ACC112 (cell line): ENCODE results near the gene EID2.

Experiments used
- H2AFZ ChIP-seq: fragments of 200-600 bp; sonication (generic); one replicate; pipeline ENCODE4 v1.6.0; 2017; ENCODE audit warnings: antibody characterized with exemption, low read length; ENCODE audit not compliant: unreplicated experiment
- H3K27ac ChIP-seq: fragments of 200-600 bp; sonication (generic); 2 replicates; pipeline ENCODE4 v1.5.1; 2014; ENCODE audit warnings: low read depth, mild to moderate bottlenecking, antibody characterized with exemption, low read length, moderate library complexity
- H3K27me3 ChIP-seq: fragments of 200-600 bp; sonication (generic); 2 replicates; pipeline ENCODE4 v1.6.1; 2014; ENCODE audit warnings: mild to moderate bottlenecking, antibody characterized with exemption, low read length, moderate library complexity, mixed read lengths; ENCODE audit not compliant: insufficient read depth
- H3K36me3 ChIP-seq: fragments of 200-600 bp; sonication (generic); 2 replicates; pipeline ENCODE4 v1.6.1; 2016; ENCODE audit warnings: mild to moderate bottlenecking, antibody characterized with exemption, low read length, moderate library complexity, mixed read lengths; ENCODE audit not compliant: insufficient read depth
- H3K4me1 ChIP-seq: fragments of 200-600 bp; sonication (generic); one replicate; pipeline ENCODE4 v1.6.1; 2016; ENCODE audit warnings: low read length, mixed read lengths; ENCODE audit not compliant: insufficient read depth, unreplicated experiment, control insufficient read depth
- H3K4me3 ChIP-seq: fragments of 200-600 bp; sonication (generic); 2 replicates; pipeline ENCODE4 v1.5.1; 2014; ENCODE audit warnings: mild to moderate bottlenecking, low read depth, low read length
- H3K79me2 ChIP-seq: fragments of 200-600 bp; sonication (generic); one replicate; pipeline ENCODE4 v1.6.0; 2016; ENCODE audit warnings: low read length; ENCODE audit not compliant: control insufficient read depth, unreplicated experiment, insufficient read depth

The EID2 gene

DNA sequence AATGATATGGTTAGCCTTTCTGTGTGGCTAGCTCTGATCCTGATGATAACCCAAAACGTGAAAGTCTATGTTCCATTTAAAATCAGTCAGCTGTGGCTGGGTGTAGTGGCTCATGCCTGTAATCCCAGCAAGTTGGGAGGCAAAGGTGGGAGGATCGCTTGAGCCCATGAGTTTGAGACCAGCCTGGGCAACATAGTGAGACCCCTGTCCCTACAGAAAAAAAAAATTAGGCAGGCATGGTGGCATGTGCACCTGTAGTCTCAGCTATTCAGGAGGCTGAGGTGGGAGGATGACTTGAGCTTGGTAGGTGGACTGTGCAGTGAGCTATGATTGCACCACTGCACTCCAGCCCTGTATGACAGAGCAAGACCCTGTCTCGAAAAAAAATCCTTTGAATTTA, 6.2 kb downstream of the EID2 start:
- H3K79me2 ChIP-seq, result peaks cover 21% of the 10 kb centered on the region
- no peaks in the 10 kb centered on the region for H3K27me3 ChIP-seq
- H3K27ac ChIP-seq, result no peak overlapping the region

DNA sequence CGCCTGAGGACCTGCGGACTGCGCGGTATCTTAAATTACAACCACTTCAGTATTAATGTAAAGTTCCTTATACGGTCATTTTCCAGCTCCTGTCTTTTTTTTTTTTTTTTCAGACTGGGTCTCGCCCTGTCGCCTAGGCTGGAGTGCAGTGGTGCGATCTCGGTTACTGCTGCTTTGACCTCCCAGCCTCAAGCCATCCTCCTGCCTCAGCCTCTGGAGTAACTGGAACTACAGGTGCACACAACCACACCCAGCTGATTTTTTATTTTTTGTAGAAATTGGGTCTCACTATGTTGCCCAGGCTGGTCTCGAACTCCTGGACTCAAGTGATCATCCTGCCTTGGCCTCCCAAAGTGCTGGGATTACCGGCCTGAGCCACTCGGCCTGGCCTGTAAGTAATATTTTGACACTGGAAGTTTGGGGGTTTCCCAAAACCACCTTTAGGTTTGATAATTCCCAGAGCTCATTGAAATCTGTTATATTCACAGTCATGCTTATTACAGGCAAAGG, 6.9 kb downstream of the EID2 start:
- no peaks in the 10 kb centered on the region for H3K27me3 ChIP-seq
- peaks cover 5% of the 10 kb centered on the region for H3K4me1 ChIP-seq
- H3K79me2 ChIP-seq, result peaks cover 14% of the 10 kb centered on the region
- H3K36me3 ChIP-seq, result no peaks in the 10 kb centered on the region
- peak overlapping the region; percentile 99; the same call in 1 of the 2 replicates for H3K4me3 ChIP-seq
- H3K27ac ChIP-seq, result no peak overlapping the region
- H2AFZ ChIP-seq, result no peak overlapping the region

More for the DNA sequence above, 6.2 kb downstream of the EID2 start:
- Histone ChIP-seq H3K4me3 (no peak overlapping the region), H3K4me1 (peaks cover 9% of the 10 kb centered on the region), H2AFZ (no peak overlapping the region), H3K36me3 (no peaks in the 10 kb centered on the region)

DNA sequence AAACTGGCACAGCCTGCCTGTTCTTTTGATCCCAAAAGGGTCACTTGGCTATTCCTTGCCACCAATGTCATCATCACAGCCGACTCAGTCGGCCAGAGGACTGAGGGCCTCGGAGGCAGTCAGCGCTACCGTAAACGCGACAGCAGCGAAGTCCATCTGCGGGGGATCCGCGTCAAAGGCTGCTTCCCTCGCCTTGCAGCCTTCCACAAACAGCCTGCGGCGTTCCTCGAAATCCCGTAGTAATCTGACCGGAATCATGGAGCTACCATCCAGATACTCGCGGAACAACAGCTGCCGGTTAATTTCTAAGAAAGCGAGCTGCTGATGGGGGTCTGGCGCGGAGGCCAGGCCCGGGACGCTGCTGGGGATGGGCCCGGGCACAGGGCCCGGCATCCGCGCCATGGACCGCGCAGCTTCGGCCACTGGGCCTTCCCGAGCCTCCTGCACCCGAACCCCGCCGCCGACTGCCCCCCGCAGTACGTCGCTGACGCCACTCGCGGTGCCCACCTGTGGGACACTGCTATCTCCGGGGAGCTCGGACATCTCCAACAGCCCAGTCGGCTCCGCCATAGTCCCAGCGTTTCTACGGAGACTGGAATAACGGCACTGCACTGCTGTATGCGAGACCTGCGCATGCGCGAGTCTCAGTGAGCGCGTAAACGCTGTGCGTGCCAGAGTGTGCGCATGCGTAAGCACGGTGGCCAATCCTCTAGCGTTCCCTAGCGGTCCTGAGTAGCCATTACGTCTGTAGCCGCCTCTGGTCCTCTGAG, 7.5 kb downstream of the EID2 start, which contains the start of gene EID2B:
TSS of gene EID2B (minus strand) at position 620 of the 770 bp plus-strand sequence. CDS start at position 570, 50 bp downstream.
- H2AFZ ChIP-seq, result peak within 1 kb of the TSS; percentile 97
- H3K27ac ChIP-seq, result peak within 1 kb of the TSS; percentile 23; the same call in 1 of the 2 replicates
- peak within 1 kb of the TSS; percentile 99 for H3K4me3 ChIP-seq
- peaks cover 4% of the 10 kb centered on the region for H3K4me1 ChIP-seq
- no peaks in the 10 kb centered on the region for H3K27me3 ChIP-seq
- no peaks in the 10 kb centered on the region for H3K36me3 ChIP-seq
- H3K79me2 ChIP-seq, result peaks cover 13% of the 10 kb centered on the region

DNA sequence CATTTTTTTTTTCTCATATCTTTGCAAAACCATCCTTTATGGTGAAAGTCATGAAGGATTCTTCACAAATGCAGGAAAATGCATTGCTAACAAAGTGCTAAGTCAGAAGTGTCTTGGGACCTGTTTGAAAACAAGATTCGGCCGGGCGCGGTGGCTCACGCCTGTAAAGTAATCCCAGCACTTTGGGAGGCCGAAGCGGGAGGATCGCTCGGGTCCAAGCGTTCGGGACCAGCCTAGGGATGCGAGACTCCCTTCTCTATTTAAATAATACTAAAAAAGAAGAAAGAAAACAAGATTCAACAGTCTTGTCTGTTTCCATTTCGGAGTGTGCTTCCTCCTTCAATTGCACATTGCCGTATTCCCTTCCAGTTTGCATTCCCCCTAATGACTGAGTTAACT, 8.1 kb downstream of the EID2 start:
- Histone ChIP-seq H3K36me3 (no peaks in the 10 kb centered on the region), H3K27me3 (no peaks in the 10 kb centered on the region), H3K27ac (peak overlapping the region; percentile 23; the same call in 1 of the 2 replicates), H3K79me2 (peaks cover 13% of the 10 kb centered on the region), H2AFZ (peak overlapping the region; percentile 97), H3K4me3 (peak overlapping the region; percentile 99), H3K4me1 (peaks cover 4% of the 10 kb centered on the region)

DNA sequence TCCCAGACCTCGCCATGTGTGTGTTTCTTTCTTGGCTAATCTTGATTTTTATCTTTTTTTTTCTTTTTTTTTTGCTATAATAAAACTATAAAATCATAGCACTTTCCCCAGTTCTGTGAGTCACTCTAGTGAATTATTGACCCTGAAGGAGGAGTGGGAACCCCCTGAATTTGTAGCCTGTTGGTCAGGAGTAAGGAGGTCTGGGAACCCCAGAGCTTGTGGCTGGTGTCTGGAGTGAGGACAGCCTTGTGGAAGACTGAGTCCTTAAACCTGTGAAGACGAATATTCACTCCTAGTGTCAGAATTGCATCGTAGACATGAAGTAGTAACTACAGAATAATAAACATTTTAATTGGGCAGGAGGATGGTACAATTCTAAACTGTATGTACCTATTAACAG, 14.8 kb downstream of the EID2 start:
- Histone ChIP-seq H3K4me3 (no peak overlapping the region), H3K27me3 (no peaks in the 10 kb centered on the region), H3K4me1 (no peaks in the 10 kb centered on the region), H3K27ac (no peak overlapping the region), H3K36me3 (no peaks in the 10 kb centered on the region), H2AFZ (no peak overlapping the region), H3K79me2 (no peaks in the 10 kb centered on the region)

DNA sequence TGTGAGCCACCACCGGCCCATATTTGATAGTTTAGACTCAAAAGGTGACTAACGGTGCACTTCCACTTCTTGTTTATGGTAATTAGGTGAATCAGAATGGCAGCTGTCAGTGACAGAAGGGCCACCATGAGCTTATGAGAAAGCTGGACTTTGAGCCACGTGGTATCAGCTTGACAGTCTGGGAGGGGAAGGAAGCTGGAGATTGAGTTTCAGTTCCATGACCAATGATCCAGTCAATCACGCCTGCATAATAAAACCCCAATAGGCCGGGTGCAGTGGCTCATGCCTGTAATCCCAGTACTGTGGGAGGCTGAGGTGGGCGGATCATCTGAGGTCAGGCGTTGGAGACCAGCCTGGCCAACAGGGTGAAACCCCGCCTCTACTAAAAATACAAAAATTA, 15.5 kb downstream of the EID2 start:
- Histone ChIP-seq H3K4me3 (no peak overlapping the region), H2AFZ (no peak overlapping the region), H3K4me1 (no peaks in the 10 kb centered on the region)

DNA sequence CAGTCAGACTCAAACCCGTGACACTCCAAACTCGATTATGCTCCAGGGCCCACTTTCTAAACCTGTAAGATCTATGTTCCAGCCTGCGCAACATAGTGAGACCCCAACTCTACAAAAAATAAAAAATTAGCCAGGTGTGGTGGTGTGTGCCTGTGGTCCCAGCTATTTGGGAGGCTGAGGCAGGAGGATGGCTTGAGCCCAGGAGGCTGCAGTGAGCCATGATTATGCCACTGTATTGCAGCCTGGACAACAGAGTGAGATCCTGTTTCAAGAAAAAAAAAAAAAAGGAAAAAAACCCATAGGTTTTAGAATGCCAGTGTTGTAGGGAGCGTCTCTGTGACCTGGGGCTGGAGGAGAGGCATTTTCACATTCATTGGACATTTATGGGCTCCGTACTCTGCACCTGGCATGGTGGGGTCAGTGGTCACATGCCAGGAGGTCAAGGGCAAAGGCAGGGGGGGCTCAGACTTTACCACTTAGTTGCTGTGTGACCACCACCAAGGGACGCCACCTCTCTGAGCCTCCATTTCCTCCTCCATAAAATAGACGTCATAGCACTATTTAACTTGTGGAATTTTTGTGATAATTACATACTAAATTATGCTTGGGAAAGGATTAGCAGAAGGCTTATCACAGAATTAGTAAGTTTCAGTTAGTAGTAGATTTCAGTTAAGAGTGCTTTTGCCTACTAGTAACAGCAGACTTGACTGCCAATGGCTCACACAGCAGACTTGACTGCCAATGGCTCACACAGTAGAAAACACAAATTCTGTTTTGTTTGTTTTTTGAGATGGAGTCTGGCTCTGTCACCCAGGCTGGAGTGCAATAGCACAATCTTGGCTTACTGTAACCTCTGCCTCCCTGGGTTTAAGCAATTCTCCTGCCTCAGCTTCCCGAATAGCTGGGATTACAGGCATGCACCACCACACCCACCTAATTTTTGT, 19.1 kb downstream of the EID2 start:
- no peaks in the 10 kb centered on the region for H3K36me3 ChIP-seq
- H2AFZ ChIP-seq, result no peak overlapping the region
- peaks cover 6% of the 10 kb centered on the region for H3K27me3 ChIP-seq
- H3K4me3 ChIP-seq, result no peak overlapping the region
- H3K4me1 ChIP-seq, result no peaks in the 10 kb centered on the region
- no peak overlapping the region for H3K27ac ChIP-seq
- H3K79me2 ChIP-seq, result no peaks in the 10 kb centered on the region

More for the DNA sequence above, 15.5 kb downstream of the EID2 start:
- no peaks in the 10 kb centered on the region for H3K36me3 ChIP-seq
- H3K79me2 ChIP-seq, result no peaks in the 10 kb centered on the region
- no peak overlapping the region for H3K27ac ChIP-seq
- H3K27me3 ChIP-seq, result no peaks in the 10 kb centered on the region

DNA sequence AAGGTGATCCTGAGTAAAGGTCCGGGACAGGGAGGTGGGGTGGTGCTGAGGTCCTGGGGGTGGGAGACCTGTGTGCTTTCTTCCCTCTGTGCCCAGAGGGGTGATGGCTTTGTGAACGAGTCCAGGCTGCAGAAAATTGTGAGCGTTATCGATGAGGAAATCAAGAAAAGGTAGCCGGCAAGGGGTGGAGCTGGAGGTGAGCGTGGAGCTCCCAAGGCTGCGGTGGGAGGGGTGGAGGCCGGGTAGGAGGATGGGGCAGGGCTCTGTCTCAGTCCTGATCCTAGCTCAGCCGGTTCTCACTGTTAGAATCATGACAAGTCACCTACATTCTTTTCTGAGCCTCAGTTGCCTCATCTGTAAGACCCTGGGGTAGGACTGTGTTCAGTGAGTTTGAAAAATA, 21.0 kb downstream of the EID2 start:
- Histone ChIP-seq H2AFZ (no peak overlapping the region), H3K4me1 (no peaks in the 10 kb centered on the region), H3K4me3 (no peak overlapping the region), H3K79me2 (no peaks in the 10 kb centered on the region), H3K27me3 (peaks cover 25% of the 10 kb centered on the region), H3K27ac (no peak overlapping the region), H3K36me3 (no peaks in the 10 kb centered on the region)

DNA sequence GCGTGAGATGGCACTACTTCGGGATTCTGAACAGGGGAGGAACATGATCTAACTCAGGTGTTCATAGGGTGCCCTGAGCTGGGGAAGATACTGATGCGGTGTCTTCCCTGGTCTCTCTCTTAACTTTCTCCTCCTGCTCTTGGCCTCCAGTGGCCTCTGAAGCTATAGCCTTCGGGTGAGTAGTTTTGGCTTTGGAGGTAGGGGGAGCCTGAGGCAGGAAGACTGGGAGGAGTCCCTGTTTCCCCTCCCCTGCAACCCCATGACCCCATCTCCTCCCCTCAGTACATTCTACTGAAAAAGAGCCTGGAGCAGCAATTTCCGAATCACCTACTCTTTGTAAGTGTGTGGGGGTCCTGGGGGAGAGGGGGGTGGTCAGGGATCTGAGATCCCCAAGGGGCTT, 21.5 kb downstream of the EID2 start:
- H3K4me3 ChIP-seq, result no peak overlapping the region
- no peaks in the 10 kb centered on the region for H3K4me1 ChIP-seq
- no peaks in the 10 kb centered on the region for H3K79me2 ChIP-seq
- H3K27me3 ChIP-seq, result peaks cover 28% of the 10 kb centered on the region
- H3K36me3 ChIP-seq, result no peaks in the 10 kb centered on the region
- no peak overlapping the region for H2AFZ ChIP-seq
- H3K27ac ChIP-seq, result no peak overlapping the region

DNA sequence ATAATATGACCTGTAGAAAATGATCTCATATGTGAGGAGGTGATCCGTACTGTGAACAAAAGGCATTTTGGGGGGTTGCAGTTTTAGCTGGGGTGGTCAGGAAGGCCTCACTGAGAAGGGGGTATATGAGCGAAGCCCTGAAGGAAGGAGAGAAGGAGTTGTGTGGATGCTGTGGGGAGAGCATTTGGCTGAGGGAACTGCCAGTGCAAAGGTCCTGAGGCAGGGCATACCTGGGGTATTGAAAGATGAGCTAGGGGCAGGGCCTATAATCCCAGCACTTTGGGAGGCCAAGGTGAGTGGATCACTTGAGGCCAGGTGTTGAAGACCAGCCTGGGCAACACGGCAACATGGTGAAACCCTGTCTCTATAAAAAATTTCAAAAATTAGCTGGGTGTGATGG, 22.5 kb downstream of the EID2 start:
- Histone ChIP-seq H3K27ac (no peak overlapping the region), H3K4me3 (no peak overlapping the region), H3K27me3 (peaks cover 34% of the 10 kb centered on the region)

More for the DNA sequence above, 22.5 kb downstream of the EID2 start:
- Histone ChIP-seq H2AFZ (no peak overlapping the region), H3K4me1 (no peaks in the 10 kb centered on the region), H3K36me3 (no peaks in the 10 kb centered on the region), H3K79me2 (no peaks in the 10 kb centered on the region)
